Stimulated activated CD4-positive, alpha-beta T cell treated with anti-CD3 and anti-CD28 coated beads, TNF-alpha, amount 100 ng/mL, for 1 hour (primary cell): ENCODE data around the gene CLDN3.
"Not testable (repeated sequence)": the region's sequence is repeated elsewhere in the genome, so short reads cannot be mapped to it uniquely, and the experiment has no call there.

ENCODE experiments used
- DNase-seq, 3 donors: peaks; one replicate each; pipeline ENCODE4 v3.0.0-alpha.2; 2020; ENCODE audit warnings: low read depth in 3 of 3, low spot score in 1 of 3

CLDN3 gene

GRCh38 chr7:73737491-73738219, 32.4 kb downstream of the CLDN3 start:
- no peak for DNase-seq

GRCh38 chr7:73736885-73737284, 33.2 kb downstream of the CLDN3 start:
- no peak for DNase-seq

- no peak for DNase-seq
Observed at GRCh38 chr7:73735528-73735905, 34.6 kb downstream of the CLDN3 start.

GRCh38 chr7:73734619-73735527, 35.2 kb downstream of the CLDN3 start:
- DNase-seq, result peak; percentile 64 to 67 (median 64)

GRCh38 chr7:73732397-73732796, 37.7 kb downstream of the CLDN3 start:
- DNase-seq, result no peak

GRCh38 chr7:73730485-73730884, 39.6 kb downstream of the CLDN3 start:
- no peak for DNase-seq

- DNase-seq, result no peak
Observed at GRCh38 chr7:73728551-73728950, 41.5 kb downstream of the CLDN3 start.

- DNase-seq, result no peak
Observed at GRCh38 chr7:73727952-73728351, 42.1 kb downstream of the CLDN3 start.

- DNase-seq, result no peak
Observed at GRCh38 chr7:73726083-73726466, 44.0 kb downstream of the CLDN3 start.

- no peak for DNase-seq
Observed at GRCh38 chr7:73723813-73724212, 46.3 kb downstream of the CLDN3 start.

- DNase-seq, result no peak
Observed at GRCh38 chr7:73722785-73723184, 47.3 kb downstream of the CLDN3 start.

- not testable (repeated sequence) for DNase-seq
Observed at GRCh38 chr7:73722182-73722581, 47.9 kb downstream of the CLDN3 start.

- no peak for DNase-seq
Observed at GRCh38 chr7:73721377-73721817, 48.7 kb downstream of the CLDN3 start.

- DNase-seq, result not testable (repeated sequence)
Observed at GRCh38 chr7:73720443-73720842, 49.6 kb downstream of the CLDN3 start.

GRCh38 chr7:73719806-73720169, 50.3 kb downstream of the CLDN3 start:
- no peak for DNase-seq
